ENCODE results near the gene KAZALD1. TPM values are rescaled to one million over a fixed set of nuclear protein-coding genes. Genes with fewer than 3 reads are reported as not detected.
"Not testable (repeated sequence)": the region's sequence is repeated elsewhere in the genome, so short reads cannot be mapped to it uniquely, and the experiment has no call there.

The KAZALD1 gene
- total RNA-seq, 1 donor from 2014 or later = under 0.01 TPM

GRCh38 chr10:101030496-101031127 is 31.2 kb upstream of the KAZALD1 start:
- no peak for DNase-seq (ENCODE audit: low read depth in 2 of 2)

GRCh38 chr10:101031128-101031795 is 30.5 kb upstream of the KAZALD1 start, which contains the start of the genes PDZD7 and SFXN3:
Gene PDZD7, minus strand, starts transcription at chr10:101031129. Its CDS starts 910 bp downstream, at chr10:101030219.
Gene SFXN3, plus strand, starts transcription at chr10:101031234. Its CDS starts 3,461 bp downstream, at chr10:101034695.
- peak; percentile 94 to 97 for DNase-seq (ENCODE audit: low read depth in 2 of 2)

GRCh38 chr10:101031796-101032636 is 29.8 kb upstream of the KAZALD1 start:
- peak; percentile 76 to 89 for DNase-seq (ENCODE audit: low read depth in 2 of 2)

GRCh38 chr10:101032637-101033224 is 29.1 kb upstream of the KAZALD1 start:
- DNase-seq (ENCODE audit: low read depth in 2 of 2) = peak; percentile 90 to 96

- no peak for DNase-seq (ENCODE audit: low read depth in 2 of 2)
These were observed 28.5 kb upstream of the KAZALD1 start for GRCh38 chr10:101033276-101033675.

GRCh38 chr10:101034404-101034803 is 27.4 kb upstream of the KAZALD1 start:
- DNase-seq (ENCODE audit: low read depth in 2 of 2) = not testable (repeated sequence)

- no peak for DNase-seq (ENCODE audit: low read depth in 2 of 2)
These were observed 26.5 kb upstream of the KAZALD1 start for GRCh38 chr10:101035314-101035713.

- DNase-seq (ENCODE audit: low read depth in 2 of 2) = no peak
These were observed 25.7 kb upstream of the KAZALD1 start for GRCh38 chr10:101035916-101036702.

GRCh38 chr10:101036726-101037125 is 25.1 kb upstream of the KAZALD1 start:
- no peak for DNase-seq (ENCODE audit: low read depth in 2 of 2)

- no peak for DNase-seq (ENCODE audit: low read depth in 2 of 2)
These were observed 23.3 kb upstream of the KAZALD1 start for GRCh38 chr10:101038484-101038883.

GRCh38 chr10:101040061-101040460 is 21.7 kb upstream of the KAZALD1 start:
- no peak for DNase-seq (ENCODE audit: low read depth in 2 of 2)

- no peak for DNase-seq (ENCODE audit: low read depth in 2 of 2)
These were observed 20.9 kb upstream of the KAZALD1 start for GRCh38 chr10:101040851-101041250.

- peak; percentile 80 to 87 for DNase-seq (ENCODE audit: low read depth in 2 of 2)
These were observed 20.5 kb upstream of the KAZALD1 start for GRCh38 chr10:101041252-101041761.

- no peak for DNase-seq (ENCODE audit: low read depth in 2 of 2)
These were observed 19.7 kb upstream of the KAZALD1 start for GRCh38 chr10:101042118-101042517.

GRCh38 chr10:101042667-101043362 is 19.0 kb upstream of the KAZALD1 start:
- peak; percentile 96 to 97 for DNase-seq (ENCODE audit: low read depth in 2 of 2)

- peak in 1 of 2 donors; percentile 20 for DNase-seq (ENCODE audit: low read depth in 2 of 2)
These were observed 18.5 kb upstream of the KAZALD1 start for GRCh38 chr10:101043363-101043707.

- no peak for DNase-seq (ENCODE audit: low read depth in 2 of 2)
These were observed 17.7 kb upstream of the KAZALD1 start for GRCh38 chr10:101044117-101044516.

GRCh38 chr10:101046332-101047238 is 15.2 kb upstream of the KAZALD1 start:
- no peak for DNase-seq (ENCODE audit: low read depth in 2 of 2)

GRCh38 chr10:101047268-101047667 is 14.5 kb upstream of the KAZALD1 start:
- no peak for DNase-seq (ENCODE audit: low read depth in 2 of 2)
